CD4-positive, alpha-beta T cell (primary cell): ENCODE results near the gene ENOX1. TPM values are rescaled to one million over a fixed set of nuclear protein-coding genes. Genes with fewer than 3 reads are reported as not detected.

Source experiments
- ATAC-seq: fragments of 200-7000 bp; cut with Tn5 transposase; one replicate; pipeline ENCODE4 v1.10.0; 2022; ENCODE audit warnings: mild to moderate bottlenecking; ENCODE audit not compliant: poor library complexity
- CTCF ChIA-PET: fragments of 350-600 bp; sonication (Branson Sonifier 250); formaldehyde crosslinking; loops from one replicate; lab custom pipeline; 2021; ENCODE audit warnings: antibody characterized with exemption, inconsistent platforms; lab: Charles Lee
- POLR2A ChIA-PET: fragments of 350-600 bp; sonication (Branson Sonifier 250); formaldehyde crosslinking; loops from one replicate; lab custom pipeline; 2021; ENCODE audit warnings: antibody characterized with exemption, inconsistent platforms; lab: Charles Lee
- DNase-seq, 14 experiments: peaks; one replicate each; pipeline ENCODE4 v3.0.0-alpha.2; 2013 to 2020; ENCODE audit warnings: mixed read lengths in 2 of 14
- H3K27ac ChIP-seq, 2 donors: one replicate each; pipeline versions ENCODE4 v1.5.1 to v1.7.0; 2013; ENCODE audit warnings: low read length in 2 of 2, low read depth in 1 of 2, mild to moderate bottlenecking in 1 of 2
- H3K27me3 ChIP-seq, 2 experiments: 1 replicate in 1 of 2; 2 replicates in 1 of 2; pipeline versions ENCODE4 v1.6.1 to v1.7.0; 2013; ENCODE audit warnings: low read length in 2 of 2, control low read depth in 1 of 2, mild to moderate bottlenecking in 1 of 2, moderate library complexity in 1 of 2; ENCODE audit not compliant: insufficient read depth in 2 of 2, control insufficient read depth in 1 of 2
- H3K36me3 ChIP-seq: one replicate; pipeline ENCODE4 v1.6.1; 2013; ENCODE audit warnings: low read length, control low read depth; ENCODE audit not compliant: insufficient read depth
- H3K4me1 ChIP-seq: one replicate; pipeline ENCODE4 v1.6.1; 2013; ENCODE audit warnings: low read length, control low read depth; ENCODE audit not compliant: insufficient read depth
- H3K4me3 ChIP-seq: one replicate; pipeline ENCODE4 v1.5.1; 2013; ENCODE audit warnings: mild to moderate bottlenecking, low read length, moderate library complexity
- H3K9me3 ChIP-seq, 2 experiments: 1 replicate in 1 of 2; 2 replicates in 1 of 2; pipeline versions ENCODE4 v1.6.1 to v1.7.0; 2013; ENCODE audit warnings: low read length in 2 of 2, mild to moderate bottlenecking in 2 of 2, control low read depth in 1 of 2, moderate library complexity in 1 of 2; ENCODE audit not compliant: control insufficient read depth in 1 of 2, insufficient read depth in 1 of 2
- H3K27ac Mint-ChIP-seq: one replicate; pipeline ENCODE4 v1.8.0; 2020; ENCODE audit warnings: mixed read lengths
- H3K27me3 Mint-ChIP-seq: one replicate; pipeline ENCODE4 v1.8.0; 2021; ENCODE audit warnings: mixed read lengths
- H3K36me3 Mint-ChIP-seq: one replicate; pipeline ENCODE4 v1.8.0; 2021; ENCODE audit warnings: low read depth, mixed read lengths
- H3K4me1 Mint-ChIP-seq: one replicate; pipeline ENCODE4 v1.8.0; 2021; ENCODE audit warnings: low read depth, mixed read lengths
- H3K4me3 Mint-ChIP-seq: one replicate; pipeline ENCODE4 v1.8.0; 2020; ENCODE audit warnings: mild to moderate bottlenecking, mixed read lengths
- H3K9me3 Mint-ChIP-seq: one replicate; pipeline ENCODE4 v1.8.0; 2020; ENCODE audit warnings: mixed read lengths
- intact Hi-C, 2 experiments: fragments of 100-400 bp; cut with DNase I in 1 of 2; cut with micrococcal nuclease in 1 of 2; formaldehyde crosslinking; loops; one replicate each; pipeline versions ENCODE4 v1.15.1 to v1.9.0; 2023 to 2025; cut with DNase I, micrococcal nuclease
- total RNA-seq, 174 experiments: library from RNA in 2 of 174; stranded (reverse) in 2 of 174; gene quantifications; one replicate each; pipeline ENCODE4 v1.2.3 and lab custom pipeline; 2021 to 2026
- TF ChIP-seq, protein P1 (sequence below): fragments of 200-600 bp; IDR thresholded peaks from one replicate; pipeline ENCODE4 v1.8.0; 2022; ENCODE audit warnings: antibody characterized with exemption, mild to moderate bottlenecking

The ENOX1 gene
- total RNA-seq, 2 experiments from 2014 or later = not detected

DNA sequence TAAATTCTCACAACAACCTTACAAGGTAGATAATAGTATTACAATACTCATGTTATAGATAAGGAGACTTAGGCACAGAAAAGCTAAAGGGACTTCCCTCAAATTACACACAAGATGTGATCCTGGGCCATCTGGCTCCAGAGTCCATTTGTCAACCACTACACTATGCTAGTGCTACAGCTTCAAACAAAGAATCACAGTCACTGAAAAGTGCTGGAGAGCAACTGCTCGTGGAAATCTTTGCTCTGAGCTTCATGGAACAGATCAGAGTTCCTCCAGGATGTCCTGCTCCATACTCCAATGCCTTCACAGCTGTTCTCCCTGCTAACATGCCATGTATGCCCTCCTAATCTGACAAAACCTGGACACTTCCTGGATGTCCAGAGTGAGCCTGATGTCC, 271.2 kb downstream of the ENOX1 start:
- H3K4me1 Mint-ChIP-seq = no peaks in the 10 kb centered on the region
- no peak for ATAC-seq
- H3K36me3 Mint-ChIP-seq = no peaks in the 10 kb centered on the region

DNA sequence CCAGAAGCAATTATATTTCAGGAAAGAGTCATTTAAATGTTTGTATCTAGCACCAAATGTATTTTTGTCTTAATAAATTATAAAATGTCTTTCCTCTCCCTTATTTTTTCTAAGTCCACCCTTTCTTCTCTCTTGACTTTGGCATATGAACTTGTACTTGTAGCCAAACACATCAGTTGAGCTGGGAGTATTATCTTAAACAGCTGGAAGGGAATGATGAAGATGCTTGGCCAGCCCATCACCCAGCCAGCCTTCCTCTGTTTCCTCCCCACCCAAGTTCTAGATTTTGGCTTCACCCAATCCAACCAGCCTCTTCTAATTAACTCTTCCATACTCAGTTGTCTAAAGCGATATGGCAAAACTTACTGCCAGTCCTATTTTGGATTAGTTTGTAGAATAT, 272.5 kb downstream of the ENOX1 start:
- Mint-ChIP-seq H3K9me3 (no peaks in the 10 kb centered on the region), H3K27me3 (no peaks in the 10 kb centered on the region), H3K36me3 (no peaks in the 10 kb centered on the region), H3K4me3 (no peak overlapping the region), H3K27ac (no peak overlapping the region), H3K4me1 (no peaks in the 10 kb centered on the region)
- POLR2A ChIA-PET = no interaction called here
- no peak for ATAC-seq
- H3K27ac ChIP-seq = no peak overlapping the region
- H3K4me3 ChIP-seq = no peak overlapping the region
- intact Hi-C loops = no loop called here
- no peaks in the 10 kb centered on the region for H3K27me3 ChIP-seq
- no peaks in the 10 kb centered on the region for H3K4me1 ChIP-seq
- TF ChIP-seq, protein P1, sequence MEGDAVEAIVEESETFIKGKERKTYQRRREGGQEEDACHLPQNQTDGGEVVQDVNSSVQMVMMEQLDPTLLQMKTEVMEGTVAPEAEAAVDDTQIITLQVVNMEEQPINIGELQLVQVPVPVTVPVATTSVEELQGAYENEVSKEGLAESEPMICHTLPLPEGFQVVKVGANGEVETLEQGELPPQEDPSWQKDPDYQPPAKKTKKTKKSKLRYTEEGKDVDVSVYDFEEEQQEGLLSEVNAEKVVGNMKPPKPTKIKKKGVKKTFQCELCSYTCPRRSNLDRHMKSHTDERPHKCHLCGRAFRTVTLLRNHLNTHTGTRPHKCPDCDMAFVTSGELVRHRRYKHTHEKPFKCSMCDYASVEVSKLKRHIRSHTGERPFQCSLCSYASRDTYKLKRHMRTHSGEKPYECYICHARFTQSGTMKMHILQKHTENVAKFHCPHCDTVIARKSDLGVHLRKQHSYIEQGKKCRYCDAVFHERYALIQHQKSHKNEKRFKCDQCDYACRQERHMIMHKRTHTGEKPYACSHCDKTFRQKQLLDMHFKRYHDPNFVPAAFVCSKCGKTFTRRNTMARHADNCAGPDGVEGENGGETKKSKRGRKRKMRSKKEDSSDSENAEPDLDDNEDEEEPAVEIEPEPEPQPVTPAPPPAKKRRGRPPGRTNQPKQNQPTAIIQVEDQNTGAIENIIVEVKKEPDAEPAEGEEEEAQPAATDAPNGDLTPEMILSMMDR = no peak
- H3K36me3 ChIP-seq = no peaks in the 10 kb centered on the region
- CTCF ChIA-PET = no interaction called here
- no peak for DNase-seq
- no peaks in the 10 kb centered on the region for H3K9me3 ChIP-seq

More for the DNA sequence above, 271.2 kb downstream of the ENOX1 start:
- ChIA-PET POLR2A (no interaction called here), CTCF (no interaction called here)
- no peaks in the 10 kb centered on the region for H3K9me3 ChIP-seq
- DNase-seq = no peak
- Mint-ChIP-seq H3K27me3 (no peaks in the 10 kb centered on the region), H3K27ac (no peak overlapping the region), H3K4me3 (no peak overlapping the region), H3K9me3 (no peaks in the 10 kb centered on the region)
- intact Hi-C loops = no loop called here
- H3K27me3 ChIP-seq = no peaks in the 10 kb centered on the region
- no peak overlapping the region for H3K4me3 ChIP-seq
- H3K4me1 ChIP-seq = no peaks in the 10 kb centered on the region
- TF ChIP-seq, protein P1 = no peak
- H3K27ac ChIP-seq = no peak overlapping the region
- H3K36me3 ChIP-seq = no peaks in the 10 kb centered on the region

DNA sequence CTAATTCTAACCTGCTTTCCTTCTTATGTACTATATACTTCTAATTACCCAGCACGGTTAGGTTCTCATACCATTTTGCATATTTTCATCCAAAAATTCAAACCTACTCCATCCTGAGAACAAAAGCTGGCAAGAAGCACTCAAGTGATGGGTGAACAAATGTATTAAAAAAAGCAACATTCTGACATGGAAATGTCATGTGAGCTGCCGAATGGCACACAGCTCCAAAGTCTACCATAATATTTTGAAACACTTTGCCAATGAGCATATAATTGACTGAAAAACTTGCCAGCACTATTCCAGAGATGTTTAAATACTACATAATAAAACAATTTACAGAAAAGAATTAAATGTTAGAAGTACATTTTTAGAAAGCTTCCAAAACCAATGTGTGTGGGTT, 274.6 kb downstream of the ENOX1 start:
- Histone ChIP-seq H3K4me1 (no peaks in the 10 kb centered on the region), H3K9me3 (no peaks in the 10 kb centered on the region), H3K4me3 (no peak overlapping the region), H3K36me3 (no peaks in the 10 kb centered on the region), H3K27me3 (no peaks in the 10 kb centered on the region), H3K27ac (no peak overlapping the region)
- intact Hi-C loops = no loop called here
- POLR2A ChIA-PET = no interaction called here
- H3K36me3 Mint-ChIP-seq = no peaks in the 10 kb centered on the region
- H3K27ac Mint-ChIP-seq = no peak overlapping the region
- H3K9me3 Mint-ChIP-seq = no peaks in the 10 kb centered on the region
- no peaks in the 10 kb centered on the region for H3K27me3 Mint-ChIP-seq
- no peak for DNase-seq
- no peak overlapping the region for H3K4me3 Mint-ChIP-seq
- ATAC-seq = no peak
- CTCF ChIA-PET = no interaction called here
- TF ChIP-seq, protein P1 = no peak
- no peaks in the 10 kb centered on the region for H3K4me1 Mint-ChIP-seq
